Measurements from ENCODE around the gene MYBPC2. TPM values are rescaled to one million over a fixed set of nuclear protein-coding genes. Genes with fewer than 3 reads are reported as not detected.

The MYBPC2 gene
- total RNA-seq, 2 experiments from 2014 or later: 0.11 to 0.59 TPM

- TF ChIP-seq, protein P1, sequence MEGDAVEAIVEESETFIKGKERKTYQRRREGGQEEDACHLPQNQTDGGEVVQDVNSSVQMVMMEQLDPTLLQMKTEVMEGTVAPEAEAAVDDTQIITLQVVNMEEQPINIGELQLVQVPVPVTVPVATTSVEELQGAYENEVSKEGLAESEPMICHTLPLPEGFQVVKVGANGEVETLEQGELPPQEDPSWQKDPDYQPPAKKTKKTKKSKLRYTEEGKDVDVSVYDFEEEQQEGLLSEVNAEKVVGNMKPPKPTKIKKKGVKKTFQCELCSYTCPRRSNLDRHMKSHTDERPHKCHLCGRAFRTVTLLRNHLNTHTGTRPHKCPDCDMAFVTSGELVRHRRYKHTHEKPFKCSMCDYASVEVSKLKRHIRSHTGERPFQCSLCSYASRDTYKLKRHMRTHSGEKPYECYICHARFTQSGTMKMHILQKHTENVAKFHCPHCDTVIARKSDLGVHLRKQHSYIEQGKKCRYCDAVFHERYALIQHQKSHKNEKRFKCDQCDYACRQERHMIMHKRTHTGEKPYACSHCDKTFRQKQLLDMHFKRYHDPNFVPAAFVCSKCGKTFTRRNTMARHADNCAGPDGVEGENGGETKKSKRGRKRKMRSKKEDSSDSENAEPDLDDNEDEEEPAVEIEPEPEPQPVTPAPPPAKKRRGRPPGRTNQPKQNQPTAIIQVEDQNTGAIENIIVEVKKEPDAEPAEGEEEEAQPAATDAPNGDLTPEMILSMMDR (IDR thresholded peaks at IDR 0.05): no peak
- ATAC-seq (no peak), DNase-seq (no peak)
- H3K36me3 Mint-ChIP-seq (ENCODE audit: low read depth): peaks cover 35% of the 10 kb centered on the region
- intact Hi-C loops (cut with micrococcal nuclease): no loop called here
- H3K9me3 Mint-ChIP-seq: no peaks in the 10 kb centered on the region
- POLR2A ChIA-PET: interaction anchor here (0.5 kb wide), 1 partner anchor 13 kb away, joined by 3 read pairs; no protein-coding TSS in a partner anchor
- H3K4me1 Mint-ChIP-seq (ENCODE audit: low read depth): no peaks in the 10 kb centered on the region
- CTCF ChIA-PET: no interaction called here
- no peak overlapping the region for H3K4me3 Mint-ChIP-seq
- H3K27ac Mint-ChIP-seq: no peak overlapping the region
- H3K27me3 Mint-ChIP-seq: no peaks in the 10 kb centered on the region
Observed at GRCh38 chr19:50402544-50403301, 30.0 kb upstream of the MYBPC2 start.

DNA sequence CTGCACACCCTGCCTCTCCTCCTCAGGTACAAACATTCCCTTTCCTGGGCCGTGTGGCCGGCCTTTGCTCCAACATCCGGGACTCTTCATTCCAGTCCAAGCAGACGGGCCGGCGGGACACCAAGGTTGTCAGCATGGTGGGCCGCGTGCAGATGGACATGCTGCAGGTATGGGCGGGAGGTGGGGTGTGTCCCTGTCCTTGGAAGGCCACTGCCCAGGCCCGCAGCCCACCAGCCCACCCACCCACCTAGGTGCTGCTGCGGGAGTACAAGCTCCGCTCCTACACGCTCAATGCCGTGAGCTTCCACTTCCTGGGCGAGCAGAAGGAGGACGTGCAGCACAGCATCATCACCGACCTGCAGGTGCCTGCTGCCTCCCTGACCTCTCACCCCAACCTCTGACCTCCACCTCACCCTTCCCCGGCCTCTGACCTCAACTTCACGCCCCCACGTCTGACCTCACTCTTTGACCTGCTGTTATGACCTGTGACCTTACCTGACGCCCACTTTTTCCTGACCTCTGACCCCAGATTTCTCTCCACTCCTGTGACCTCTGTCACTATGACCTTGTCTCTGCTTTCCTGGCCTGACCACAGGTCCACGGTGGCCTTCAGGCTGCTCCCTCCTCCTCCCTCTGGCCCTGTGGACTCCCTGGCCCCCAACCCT, 26.4 kb upstream of the MYBPC2 start:
- DNase-seq (no peak), ATAC-seq (no peak)
- Mint-ChIP-seq H3K4me1 (ENCODE audit: low read depth) (no peaks in the 10 kb centered on the region), H3K27me3 (no peaks in the 10 kb centered on the region), H3K27ac (no peak overlapping the region), H3K9me3 (no peaks in the 10 kb centered on the region), H3K36me3 (ENCODE audit: low read depth) (peaks cover 26% of the 10 kb centered on the region), H3K4me3 (no peak overlapping the region)
- TF ChIP-seq, protein P1 (IDR thresholded peaks at IDR 0.05): no peak
- intact Hi-C loops (cut with micrococcal nuclease): no loop called here
- POLR2A ChIA-PET: no interaction called here
- CTCF ChIA-PET: no interaction called here

GRCh38 chr19:50406829-50407228, 25.9 kb upstream of the MYBPC2 start:
- no peak for ATAC-seq
- H3K27ac Mint-ChIP-seq: no peak overlapping the region
- intact Hi-C loops (cut with micrococcal nuclease): no loop called here
- no peak for DNase-seq
- peaks cover 26% of the 10 kb centered on the region for H3K36me3 Mint-ChIP-seq (ENCODE audit: low read depth)
- POLR2A ChIA-PET: no interaction called here
- TF ChIP-seq, protein P1 (IDR thresholded peaks at IDR 0.05): no peak
- H3K4me3 Mint-ChIP-seq: no peak overlapping the region
- no peaks in the 10 kb centered on the region for H3K27me3 Mint-ChIP-seq
- CTCF ChIA-PET: no interaction called here
- no peaks in the 10 kb centered on the region for H3K4me1 Mint-ChIP-seq (ENCODE audit: low read depth)
- no peaks in the 10 kb centered on the region for H3K9me3 Mint-ChIP-seq

GRCh38 chr19:50409347-50409746, 23.3 kb upstream of the MYBPC2 start:
- Mint-ChIP-seq H3K9me3 (no peaks in the 10 kb centered on the region), H3K36me3 (ENCODE audit: low read depth) (peaks cover 25% of the 10 kb centered on the region), H3K27ac (no peak overlapping the region), H3K27me3 (no peaks in the 10 kb centered on the region), H3K4me1 (ENCODE audit: low read depth) (no peaks in the 10 kb centered on the region), H3K4me3 (no peak overlapping the region)
- ATAC-seq (no peak), DNase-seq (no peak)
- intact Hi-C loops (cut with micrococcal nuclease): no loop called here
- POLR2A ChIA-PET: interaction anchor here (0.8 kb wide), 1 partner anchor 11 kb away, joined by 3 read pairs; no protein-coding TSS in a partner anchor
- TF ChIP-seq, protein P1 (IDR thresholded peaks at IDR 0.05): no peak
- CTCF ChIA-PET: interaction anchor here (0.6 kb wide), 1 partner anchor 44 kb away, joined by 5 read pairs; no protein-coding TSS in a partner anchor

DNA sequence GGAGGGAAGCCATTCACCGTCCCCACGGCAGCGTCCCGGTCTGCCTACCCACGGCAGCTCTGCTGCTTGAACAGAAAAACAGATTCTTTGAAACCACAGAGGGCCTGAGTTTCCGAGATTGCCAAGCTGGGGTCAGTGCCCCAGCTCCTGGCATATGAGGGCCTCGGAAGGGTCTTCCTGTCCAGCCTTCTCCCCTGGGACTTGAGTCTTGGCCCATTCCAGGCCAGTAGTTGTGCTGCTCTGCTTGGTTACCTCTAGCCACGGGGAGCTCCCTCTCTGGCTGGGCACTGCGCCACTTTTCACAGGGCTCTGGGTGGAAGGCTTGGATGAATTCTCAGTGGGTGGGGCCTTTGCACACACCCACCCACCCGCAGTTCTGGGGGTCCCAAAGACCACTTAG, 22.6 kb upstream of the MYBPC2 start:
- no peak for ATAC-seq
- intact Hi-C loops (cut with micrococcal nuclease): loop anchor here (10.0 kb wide), 1 partner anchor 45 kb away; the partner anchor contains the start of gene NAPSA
- H3K36me3 Mint-ChIP-seq (ENCODE audit: low read depth): peaks cover 31% of the 10 kb centered on the region
- no peaks in the 10 kb centered on the region for H3K4me1 Mint-ChIP-seq (ENCODE audit: low read depth)
- no peaks in the 10 kb centered on the region for H3K27me3 Mint-ChIP-seq
- DNase-seq: no peak
- ChIA-PET CTCF (interaction anchor here (1.5 kb wide), 1 partner anchor 26 kb away, joined by 4 read pairs; the partner anchor contains the start of gene POLD1), POLR2A (interaction anchor here (0.5 to 0.8 kb wide), 2 partner anchors 16 to 482 kb away, joined by 3 read pairs; no protein-coding TSS in a partner anchor)
- H3K27ac Mint-ChIP-seq: no peak overlapping the region
- H3K4me3 Mint-ChIP-seq: no peak overlapping the region
- TF ChIP-seq, protein P1 (IDR thresholded peaks at IDR 0.05): no peak
- H3K9me3 Mint-ChIP-seq: no peaks in the 10 kb centered on the region
